ENCODE measurements around the gene GRID1.

Gene GRID1

GRCh38 chr10:85598646-85599045 is 767.9 kb downstream of the GRID1 start (continued):
- TF ChIP-seq, protein P1, sequence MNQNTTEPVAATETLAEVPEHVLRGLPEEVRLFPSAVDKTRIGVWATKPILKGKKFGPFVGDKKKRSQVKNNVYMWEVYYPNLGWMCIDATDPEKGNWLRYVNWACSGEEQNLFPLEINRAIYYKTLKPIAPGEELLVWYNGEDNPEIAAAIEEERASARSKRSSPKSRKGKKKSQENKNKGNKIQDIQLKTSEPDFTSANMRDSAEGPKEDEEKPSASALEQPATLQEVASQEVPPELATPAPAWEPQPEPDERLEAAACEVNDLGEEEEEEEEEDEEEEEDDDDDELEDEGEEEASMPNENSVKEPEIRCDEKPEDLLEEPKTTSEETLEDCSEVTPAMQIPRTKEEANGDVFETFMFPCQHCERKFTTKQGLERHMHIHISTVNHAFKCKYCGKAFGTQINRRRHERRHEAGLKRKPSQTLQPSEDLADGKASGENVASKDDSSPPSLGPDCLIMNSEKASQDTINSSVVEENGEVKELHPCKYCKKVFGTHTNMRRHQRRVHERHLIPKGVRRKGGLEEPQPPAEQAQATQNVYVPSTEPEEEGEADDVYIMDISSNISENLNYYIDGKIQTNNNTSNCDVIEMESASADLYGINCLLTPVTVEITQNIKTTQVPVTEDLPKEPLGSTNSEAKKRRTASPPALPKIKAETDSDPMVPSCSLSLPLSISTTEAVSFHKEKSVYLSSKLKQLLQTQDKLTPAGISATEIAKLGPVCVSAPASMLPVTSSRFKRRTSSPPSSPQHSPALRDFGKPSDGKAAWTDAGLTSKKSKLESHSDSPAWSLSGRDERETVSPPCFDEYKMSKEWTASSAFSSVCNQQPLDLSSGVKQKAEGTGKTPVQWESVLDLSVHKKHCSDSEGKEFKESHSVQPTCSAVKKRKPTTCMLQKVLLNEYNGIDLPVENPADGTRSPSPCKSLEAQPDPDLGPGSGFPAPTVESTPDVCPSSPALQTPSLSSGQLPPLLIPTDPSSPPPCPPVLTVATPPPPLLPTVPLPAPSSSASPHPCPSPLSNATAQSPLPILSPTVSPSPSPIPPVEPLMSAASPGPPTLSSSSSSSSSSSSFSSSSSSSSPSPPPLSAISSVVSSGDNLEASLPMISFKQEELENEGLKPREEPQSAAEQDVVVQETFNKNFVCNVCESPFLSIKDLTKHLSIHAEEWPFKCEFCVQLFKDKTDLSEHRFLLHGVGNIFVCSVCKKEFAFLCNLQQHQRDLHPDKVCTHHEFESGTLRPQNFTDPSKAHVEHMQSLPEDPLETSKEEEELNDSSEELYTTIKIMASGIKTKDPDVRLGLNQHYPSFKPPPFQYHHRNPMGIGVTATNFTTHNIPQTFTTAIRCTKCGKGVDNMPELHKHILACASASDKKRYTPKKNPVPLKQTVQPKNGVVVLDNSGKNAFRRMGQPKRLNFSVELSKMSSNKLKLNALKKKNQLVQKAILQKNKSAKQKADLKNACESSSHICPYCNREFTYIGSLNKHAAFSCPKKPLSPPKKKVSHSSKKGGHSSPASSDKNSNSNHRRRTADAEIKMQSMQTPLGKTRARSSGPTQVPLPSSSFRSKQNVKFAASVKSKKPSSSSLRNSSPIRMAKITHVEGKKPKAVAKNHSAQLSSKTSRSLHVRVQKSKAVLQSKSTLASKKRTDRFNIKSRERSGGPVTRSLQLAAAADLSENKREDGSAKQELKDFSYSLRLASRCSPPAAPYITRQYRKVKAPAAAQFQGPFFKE (tag by site-specific recombination; IDR thresholded peaks at IDR 0.05; ENCODE audit: borderline replicate concordance) = no peak

GRCh38 chr10:85597006-85597405 is 769.6 kb downstream of the GRID1 start:
- ChIA-PET CTCF (no interaction called here), POLR2A (no interaction called here)
- no peak overlapping the region for H3K27ac ChIP-seq (ENCODE audit: extremely low read depth, low read depth, low read length)
- no peaks in the 10 kb centered on the region for H3K4me1 ChIP-seq (ENCODE audit: control insufficient read depth, insufficient read depth, low read length)
- H3K9me3 ChIP-seq (ENCODE audit: control insufficient read depth, insufficient read depth, low read depth, low read length) = no peaks in the 10 kb centered on the region
- H3K4me3 ChIP-seq (ENCODE audit: low read depth, low read length) = no peak overlapping the region
- no peaks in the 10 kb centered on the region for H3K36me3 ChIP-seq (ENCODE audit: control insufficient read depth in 2 of 2, insufficient read depth in 1 of 2, low read length in 2 of 2)
- TF ChIP-seq SP7 (tag by site-specific recombination; IDR thresholded peaks at IDR 0.05) (no peak), ZNF214 (tag by site-specific recombination; IDR thresholded peaks at IDR 0.05; ENCODE audit: borderline replicate concordance) (no peak), ZNF121 (tag by site-specific recombination; IDR thresholded peaks at IDR 0.05) (no peak), ZNF658 (tag by site-specific recombination; IDR thresholded peaks at IDR 0.05) (no peak), ZNF335 (tag by site-specific recombination; conservative IDR thresholded peaks at IDR 0.05) (no peak), ZNF449 (tag by site-specific recombination; IDR thresholded peaks at IDR 0.05) (no peak), ZNF169 (tag by site-specific recombination; IDR thresholded peaks at IDR 0.05) (no peak), ZNF660 (tag by site-specific recombination; IDR thresholded peaks at IDR 0.05) (no peak)

- no peaks in the 10 kb centered on the region for H3K36me3 ChIP-seq (ENCODE audit: control insufficient read depth in 2 of 2, insufficient read depth in 1 of 2, low read length in 2 of 2)
- no peaks in the 10 kb centered on the region for H3K4me1 ChIP-seq (ENCODE audit: control insufficient read depth, insufficient read depth, low read length)
- no peak overlapping the region for H3K27ac ChIP-seq (ENCODE audit: extremely low read depth, low read depth, low read length)
- ChIA-PET POLR2A (no interaction called here), CTCF (no interaction called here)
- no peaks in the 10 kb centered on the region for H3K9me3 ChIP-seq (ENCODE audit: control insufficient read depth, insufficient read depth, low read depth, low read length)
- no peak for TF ChIP-seq OSR2 (tag by site-specific recombination; IDR thresholded peaks at IDR 0.05)
- no peak for TF ChIP-seq ZNF510 (tag by site-specific recombination; IDR thresholded peaks at IDR 0.05; ENCODE audit: insufficient replicate concordance)
- TF ChIP-seq ZIC2 (tag by site-specific recombination; IDR thresholded peaks at IDR 0.05) = no peak
- no peak for TF ChIP-seq ZBTB1 (tag by site-specific recombination; IDR thresholded peaks at IDR 0.05)
- TF ChIP-seq ZNF660 (tag by site-specific recombination; IDR thresholded peaks at IDR 0.05) = no peak
- no peak for TF ChIP-seq ZSCAN23 (tag by site-specific recombination; IDR thresholded peaks at IDR 0.05)
- TF ChIP-seq ZBTB20 (tag by site-specific recombination; IDR thresholded peaks at IDR 0.05) = no peak
- no peak overlapping the region for H3K4me3 ChIP-seq (ENCODE audit: low read depth, low read length)
Measured at GRCh38 chr10:85596389-85596788, 770.2 kb downstream of the GRID1 start.
